Astrocyte of the cerebellum (primary cell): ENCODE data around the gene KCNE1.

Experiments
- DNase-seq: peaks from one replicate; pipeline ENCODE4 v3.0.0-alpha.2; 2011; ENCODE audit warnings: low read depth
- H3K4me3 ChIP-seq: 2 replicates; pipeline ENCODE4 v1.5.1; 2011; ENCODE audit warnings: mild to moderate bottlenecking, low read depth, low read length, moderate library complexity
- CTCF ChIP-seq: IDR thresholded peaks from 2 replicates; pipeline ENCODE4 v1.5.1; 2012; ENCODE audit warnings: low read length, low read depth, moderate library complexity, mild to moderate bottlenecking; ENCODE audit errors: missing control alignments
- in situ Hi-C: cut with HindIII; loops from 2 replicates; pipeline ENCODE4 v1.10.0; 2017; ENCODE audit warnings: low sequenced_read_pairs

Gene KCNE1

GRCh38 chr21:34520764-34521508, 8.9 kb upstream of the KCNE1 start:
- DNase-seq: no peak
- no peak overlapping the region for H3K4me3 ChIP-seq
- no peak for TF ChIP-seq CTCF
- in situ Hi-C loops: no loop called here

- no peak overlapping the region for H3K4me3 ChIP-seq
- DNase-seq: no peak
- in situ Hi-C loops: no loop called here
- no peak for TF ChIP-seq CTCF
Observed at GRCh38 chr21:34520281-34520680, 8.3 kb upstream of the KCNE1 start.

DNA sequence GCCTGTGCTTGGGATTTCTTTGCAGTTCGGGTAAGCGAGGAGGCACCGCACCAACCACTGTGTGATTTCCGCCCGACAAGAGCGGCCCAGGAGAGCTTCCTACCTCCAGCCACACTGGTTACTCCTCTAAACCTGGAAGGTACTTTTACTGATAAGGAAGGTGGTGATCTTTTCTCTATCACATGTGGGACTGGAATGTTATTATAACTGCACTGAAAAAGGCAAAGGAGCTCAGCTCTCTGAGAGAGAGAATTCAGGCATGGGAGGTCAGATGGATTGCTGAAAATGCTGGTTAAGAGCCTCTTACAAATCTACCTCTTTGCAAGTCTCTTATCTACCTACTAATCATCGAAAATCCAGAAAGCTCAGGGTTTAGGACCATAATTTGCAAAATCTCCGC, 7.7 kb upstream of the KCNE1 start:
- no peak for DNase-seq
- H3K4me3 ChIP-seq: no peak overlapping the region
- in situ Hi-C loops: no loop called here
- no peak for TF ChIP-seq CTCF

DNA sequence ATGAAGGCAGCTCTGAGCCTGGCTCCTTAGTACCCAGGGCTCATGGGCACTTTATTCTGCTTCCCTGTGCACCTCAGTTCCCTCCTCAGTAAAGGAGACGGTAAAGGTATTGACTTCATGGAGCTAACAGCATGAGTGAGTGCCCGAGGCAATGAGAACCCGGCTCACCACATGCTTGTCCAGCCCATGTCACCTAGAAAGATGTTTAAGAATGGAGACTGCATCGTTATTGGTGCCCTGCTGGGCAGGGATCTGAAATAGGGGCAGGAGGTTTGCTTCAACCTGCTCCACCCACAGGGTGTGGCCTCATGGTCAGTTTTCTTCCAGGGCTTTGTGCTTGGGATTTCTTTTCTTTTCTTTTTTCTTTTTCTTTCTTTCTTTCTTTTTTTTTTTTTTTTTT, 7.0 kb upstream of the KCNE1 start:
- in situ Hi-C loops: no loop called here
- no peak for TF ChIP-seq CTCF
- no peak for DNase-seq
- H3K4me3 ChIP-seq: no peak overlapping the region

GRCh38 chr21:34518301-34518700, 6.3 kb upstream of the KCNE1 start:
- TF ChIP-seq CTCF: no peak
- H3K4me3 ChIP-seq: no peak overlapping the region
- in situ Hi-C loops: no loop called here
- DNase-seq: no peak

GRCh38 chr21:34517491-34518245, 5.7 kb upstream of the KCNE1 start:
- in situ Hi-C loops: no loop called here
- no peak for DNase-seq
- TF ChIP-seq CTCF: peak; percentile 52

More at GRCh38 chr21:34517491-34518245, 5.7 kb upstream of the KCNE1 start:
- no peak overlapping the region for H3K4me3 ChIP-seq
